ENCODE measurements around the gene ASCC2. TPM values are rescaled to one million over a fixed set of nuclear protein-coding genes. Genes with fewer than 3 reads are reported as not detected.

The ASCC2 gene
- total RNA-seq, 4 donors from 2014 or later = 20.5 to 32.6 (median 25.1) TPM

GRCh38 chr22:29883775-29884097 is 45.7 kb upstream of the ASCC2 start:
- Histone ChIP-seq H3K9me3 (no peaks in the 10 kb centered on the region), H3K4me1 (peaks cover 42 to 51% (median 47%) of the 10 kb centered on the region in 4 donors), H3K4me3 (peak overlapping the region; percentile 98 to 100 (median 99)), H3K36me3 (no peaks in the 10 kb centered on the region), H3K27me3 (no peaks in the 10 kb centered on the region), H3K27ac (replicated peaks in 1 of 4) (peak overlapping the region; percentile 95 to 99 (median 98))
- 7% methylated on average over 5 of the region's 14 CpGs for WGBS
- TF ChIP-seq POLR2A (IDR thresholded peaks at IDR 0.05; ENCODE audit: low read depth) (no peak), CTCF (IDR thresholded peaks at IDR 0.05) (no peak), EP300 (IDR thresholded peaks at IDR 0.05) (no peak), POLR2AphosphoS5 (IDR thresholded peaks at IDR 0.05) (no peak)
- intact Hi-C loops (cut with DNase I) = loop anchor here (5.0 kb wide), 3 partner anchors 46 to 119 kb away; partner anchors contain the start of gene ASCC2
- no peak for DNase-seq (ENCODE audit: extremely low spot score)

DNA sequence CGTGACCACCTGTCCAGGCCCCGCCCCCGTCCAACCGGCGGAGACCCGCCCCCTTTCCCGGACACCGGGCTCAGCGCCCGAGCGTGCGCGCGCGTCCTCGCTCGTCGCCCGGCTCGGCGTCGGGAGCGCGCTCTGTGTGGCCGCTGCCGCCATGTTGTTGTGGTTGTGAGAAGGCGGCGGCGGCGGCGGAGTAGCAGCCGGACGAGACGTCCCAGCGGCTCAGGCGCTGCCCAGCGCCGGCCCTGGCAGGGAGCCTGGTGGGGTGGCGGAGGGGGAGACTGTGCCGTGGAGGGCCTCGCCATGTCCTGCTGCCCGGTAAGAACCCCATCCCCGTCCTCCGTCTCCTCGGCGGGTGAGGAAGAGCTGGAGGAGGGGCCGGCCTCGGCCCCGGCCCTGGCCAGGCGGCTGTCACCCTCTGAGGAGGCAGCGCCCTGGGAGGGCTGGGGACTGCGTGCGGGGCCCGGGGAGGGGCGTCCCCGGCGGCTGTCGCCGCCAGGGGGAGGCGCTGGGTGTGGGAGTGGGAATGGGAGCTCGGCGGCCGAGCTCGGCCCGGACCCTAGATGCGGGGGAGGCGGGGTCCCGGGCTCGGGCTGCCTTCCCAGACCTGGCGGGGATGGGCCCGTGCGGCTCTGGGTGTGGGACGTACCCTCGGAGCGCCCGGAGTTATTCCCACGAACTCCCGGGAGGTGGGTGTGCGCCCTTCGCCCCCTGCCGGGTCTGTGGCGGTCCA is 45.1 kb upstream of the ASCC2 start, which contains the start of gene MTMR3:
TSS of gene MTMR3 (plus strand) at position 130 of the 730 bp plus-strand sequence. CDS start 87,886 bp downstream, outside the sequence.
- 1% methylated on average over 40 of the region's 82 CpGs for WGBS
- peak within 1 kb of the TSS; percentile 95 to 99 (median 98) for H3K27ac ChIP-seq (replicated peaks in 1 of 4)
- peaks cover 42 to 49% (median 45%) of the 10 kb centered on the region in 4 donors for H3K4me1 ChIP-seq
- H3K27me3 ChIP-seq = no peaks in the 10 kb centered on the region
- H3K36me3 ChIP-seq = no peaks in the 10 kb centered on the region
- DNase-seq (ENCODE audit: extremely low spot score) = peak; percentile 97
- peak within 1 kb of the TSS; percentile 98 to 100 (median 99) for H3K4me3 ChIP-seq
- no peaks in the 10 kb centered on the region for H3K9me3 ChIP-seq
- intact Hi-C loops (cut with DNase I) = loop anchor here (5.0 kb wide), 3 partner anchors 46 to 119 kb away; partner anchors contain the start of gene ASCC2
- TF ChIP-seq CTCF (IDR thresholded peaks at IDR 0.05) (peak; percentile 48 to 64 (median 53)), EP300 (IDR thresholded peaks at IDR 0.05) (no peak), POLR2AphosphoS5 (IDR thresholded peaks at IDR 0.05) (peak; percentile 68 to 78)

DNA sequence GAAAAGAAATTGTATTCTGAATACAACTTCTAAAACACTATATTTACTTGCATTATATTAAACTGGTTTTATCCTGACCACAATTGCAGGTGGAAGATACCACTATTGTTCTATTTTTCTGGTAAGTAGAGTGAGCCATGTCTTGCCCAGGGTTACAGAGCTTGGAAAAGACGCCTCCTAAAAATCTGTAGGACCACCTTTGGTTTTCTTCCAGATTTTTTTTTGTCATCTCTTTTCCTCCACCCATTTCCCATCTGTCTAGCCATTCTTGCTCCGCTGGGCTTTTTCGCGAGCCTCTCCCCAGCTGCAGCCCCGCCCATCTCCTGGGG is 44.6 kb upstream of the ASCC2 start:
- TF ChIP-seq EP300 (IDR thresholded peaks at IDR 0.05) (no peak), POLR2AphosphoS5 (IDR thresholded peaks at IDR 0.05) (no peak), POLR2A (IDR thresholded peaks at IDR 0.05; ENCODE audit: low read depth) (no peak), CTCF (IDR thresholded peaks at IDR 0.05) (no peak)
- no peaks in the 10 kb centered on the region for H3K27me3 ChIP-seq
- peak overlapping the region; percentile 98 to 100 (median 99) for H3K4me3 ChIP-seq
- H3K36me3 ChIP-seq = no peaks in the 10 kb centered on the region
- H3K27ac ChIP-seq (replicated peaks in 1 of 4) = peak overlapping the region; percentile 95 to 99 (median 98)
- no peak for DNase-seq (ENCODE audit: extremely low spot score)
- H3K4me1 ChIP-seq = peaks cover 37 to 44% (median 40%) of the 10 kb centered on the region in 4 donors
- WGBS = 0% methylated on average over 5 of the region's 5 CpGs
- H3K9me3 ChIP-seq = no peaks in the 10 kb centered on the region
- intact Hi-C loops (cut with DNase I) = loop anchor here (5.0 kb wide), 3 partner anchors 45 to 120 kb away; partner anchors contain the start of gene ASCC2

DNA sequence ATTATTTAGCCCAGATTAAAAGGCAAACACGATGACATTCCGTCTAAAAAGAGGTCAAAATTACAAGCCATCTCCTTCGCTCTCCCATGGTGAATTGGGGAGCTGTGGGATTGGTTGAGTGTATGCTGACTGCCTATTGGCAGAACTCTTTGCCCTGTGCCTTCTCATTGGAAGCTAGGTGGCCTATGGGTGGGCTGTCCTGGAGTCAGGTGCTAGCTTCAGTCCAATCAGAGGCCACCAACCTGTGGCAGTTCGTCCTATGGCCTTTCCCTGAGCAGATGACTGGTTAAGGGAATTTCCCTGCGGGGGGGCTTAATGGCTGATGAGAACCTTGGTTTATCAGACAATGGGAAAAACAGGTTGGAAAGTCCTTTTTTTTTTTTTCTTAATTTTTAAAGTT is 41.7 kb upstream of the ASCC2 start:
- no peak for DNase-seq (ENCODE audit: extremely low spot score)
- intact Hi-C loops (cut with DNase I) = loop anchor here (5.0 kb wide), 3 partner anchors 42 to 123 kb away; partner anchors contain the start of gene ASCC2
- 94% methylated on average over 5 of the region's 5 CpGs for WGBS

More for the DNA sequence above, 41.7 kb upstream of the ASCC2 start:
- no peaks in the 10 kb centered on the region for H3K9me3 ChIP-seq
- TF ChIP-seq EP300 (IDR thresholded peaks at IDR 0.05) (no peak), POLR2A (IDR thresholded peaks at IDR 0.05; ENCODE audit: low read depth) (no peak), CTCF (IDR thresholded peaks at IDR 0.05) (no peak)
- H3K4me3 ChIP-seq = no peak overlapping the region
- no peaks in the 10 kb centered on the region for H3K27me3 ChIP-seq
- H3K36me3 ChIP-seq = no peaks in the 10 kb centered on the region
- H3K4me1 ChIP-seq = peaks cover 8 to 15% (median 11%) of the 10 kb centered on the region in 4 donors
- no peak overlapping the region for H3K27ac ChIP-seq (replicated peaks in 1 of 4)

Measured in esophagus muscularis mucosa (tissue), 4 donors.